Panc1 (cell line): ENCODE results near the gene POTEH. TPM values are rescaled to one million over a fixed set of nuclear protein-coding genes. Genes with fewer than 3 reads are reported as not detected.
"Not testable (repeated sequence)": the region's sequence is repeated elsewhere in the genome, so short reads cannot be mapped to it uniquely, and the experiment has no call there.

Source experiments
- ATAC-seq: fragments of 200-7000 bp; cut with Tn5 transposase; 2 replicates; pipeline ENCODE4 v1.9.1; 2020; ENCODE audit warnings: mild to moderate bottlenecking, moderate library complexity
- BruUV-seq: library from RNA; stranded (reverse); fragments of 400-500 nt; replicated peaks from 2 replicates; lab custom pipeline; 2021; lab: Mats Ljungman, UMichigan
- CTCF ChIA-PET: fragments of 300-600 bp; sonication (Branson Sonifier 250); formaldehyde crosslinking; loops from one replicate; lab custom pipeline; 2022; ENCODE audit warnings: antibody characterized with exemption; lab: Charles Lee
- POLR2A ChIA-PET: fragments of 300-600 bp; sonication (Branson Sonifier 250); formaldehyde crosslinking; loops from one replicate; lab custom pipeline; 2022; ENCODE audit warnings: antibody characterized with exemption; lab: Charles Lee
- DNase-seq: peaks from one replicate; pipeline ENCODE4 v3.0.0-alpha.2; 2010; ENCODE audit warnings: low read depth, low spot score
- H3K27ac ChIP-seq: 2 replicates; pipeline ENCODE4 v1.5.1; 2011; ENCODE audit warnings: mild to moderate bottlenecking, low read length, inconsistent platforms
- H3K27me3 ChIP-seq: fragments of 200-500 bp; sonication (Bioruptor generic); 2 replicates; pipeline ENCODE4 v1.6.0; 2014; ENCODE audit warnings: low read length, inconsistent platforms; ENCODE audit not compliant: control insufficient read depth, insufficient read depth
- H3K36me3 ChIP-seq: fragments of 200-500 bp; sonication (Bioruptor generic); 2 replicates; pipeline ENCODE4 v1.5.1; 2014; ENCODE audit warnings: inconsistent platforms, mild to moderate bottlenecking, low read length, moderate library complexity; ENCODE audit not compliant: control insufficient read depth, insufficient read depth
- H3K4me1 ChIP-seq: 2 replicates; pipeline ENCODE4 v1.5.1; 2011; ENCODE audit warnings: inconsistent platforms, mild to moderate bottlenecking, low read length, moderate library complexity; ENCODE audit not compliant: control insufficient read depth, insufficient read depth
- H3K4me3 ChIP-seq, 2 experiments: 2 replicates each; pipeline ENCODE4 v1.5.1; 2011 to 2012; ENCODE audit warnings: low read depth in 2 of 2, low read length in 2 of 2, mild to moderate bottlenecking in 2 of 2, inconsistent platforms in 1 of 2, moderate library complexity in 1 of 2
- H3K9me3 ChIP-seq: fragments of 200-500 bp; sonication (Bioruptor generic); 2 replicates; pipeline ENCODE4 v1.5.1; 2014; ENCODE audit warnings: low read depth, mild to moderate bottlenecking, inconsistent platforms, low read length, moderate library complexity; ENCODE audit not compliant: control insufficient read depth, insufficient read depth
- in situ Hi-C: cut with HindIII; loops from 2 replicates; pipeline ENCODE4 v1.10.0; 2016; ENCODE audit warnings: low sequenced_read_pairs, low pct_unique_long_range_greater_than_20kb
- intact Hi-C: fragments of 100-400 bp; cut with micrococcal nuclease; formaldehyde crosslinking; loops from one replicate; pipeline ENCODE4 v1.10.0; 2022; ENCODE audit not compliant: unreplicated experiment
- total RNA-seq: library from RNA; stranded (reverse); gene quantifications from one replicate; pipeline ENCODE4 v1.2.1, GENCODE V29; 2021; ENCODE audit not compliant: unreplicated experiment

POTEH gene
- total RNA-seq, 1 experiment from 2014 or later, result not detected

DNA sequence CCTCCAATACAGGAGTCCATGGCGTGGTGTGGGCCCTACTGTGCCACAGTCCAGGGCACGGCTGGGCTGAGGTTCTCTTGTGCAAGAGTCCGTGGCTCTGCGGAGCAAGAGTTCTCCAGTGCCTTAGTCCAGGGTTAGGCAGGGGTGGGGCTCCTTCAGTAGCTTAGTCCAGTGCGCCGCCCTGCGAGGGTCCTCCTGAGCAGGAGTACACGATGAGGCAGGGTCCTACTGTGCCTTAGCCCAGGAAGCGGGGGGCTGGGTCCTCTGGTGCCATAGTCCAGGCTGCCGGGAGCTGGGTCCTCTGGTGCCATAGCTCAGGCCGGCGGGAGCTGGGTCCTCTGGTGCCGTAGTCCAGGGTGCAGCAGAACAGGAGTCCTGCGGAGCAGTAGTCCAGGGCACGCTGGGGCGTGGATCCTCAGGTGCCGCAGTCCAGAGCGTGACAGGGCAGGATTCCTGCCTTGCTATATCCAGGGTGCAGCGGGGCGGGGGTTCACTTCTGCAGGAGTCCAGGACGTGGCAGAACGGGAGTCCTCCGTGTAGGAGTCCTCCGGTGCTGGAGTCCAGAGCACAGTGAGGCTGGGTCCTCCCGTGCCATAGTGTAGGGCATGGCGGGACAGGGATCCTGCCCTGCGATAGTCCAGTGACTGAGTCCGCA, 69.7 kb downstream of the POTEH start:
- intact Hi-C loops, H3K9me3 ChIP-seq, in situ Hi-C loops, POLR2A ChIA-PET, ATAC-seq, CTCF ChIA-PET, DNase-seq, H3K27ac ChIP-seq, H3K27me3 ChIP-seq, BruUV-seq, H3K4me1 ChIP-seq, H3K4me3 ChIP-seq, H3K36me3 ChIP-seq: not testable (repeated sequence)

GRCh38 chr22:15760388-15761150, 70.7 kb downstream of the POTEH start:
- H3K27ac ChIP-seq, H3K4me3 ChIP-seq, BruUV-seq, ATAC-seq, H3K4me1 ChIP-seq, in situ Hi-C loops, H3K36me3 ChIP-seq, POLR2A ChIA-PET, intact Hi-C loops, H3K27me3 ChIP-seq, H3K9me3 ChIP-seq, CTCF ChIA-PET, DNase-seq: not testable (repeated sequence)

- ATAC-seq, result peak; percentile 38; the same call in 1 of the 2 replicates
- BruUV-seq, H3K4me3 ChIP-seq, H3K9me3 ChIP-seq, H3K4me1 ChIP-seq, H3K36me3 ChIP-seq, H3K27ac ChIP-seq, intact Hi-C loops, CTCF ChIA-PET, in situ Hi-C loops, DNase-seq, H3K27me3 ChIP-seq, POLR2A ChIA-PET: not testable (repeated sequence)
Measured at GRCh38 chr22:15761151-15761777, 71.4 kb downstream of the POTEH start.

- H3K4me3 ChIP-seq, H3K27ac ChIP-seq, H3K4me1 ChIP-seq, BruUV-seq, POLR2A ChIA-PET, H3K36me3 ChIP-seq, intact Hi-C loops, DNase-seq, in situ Hi-C loops, H3K27me3 ChIP-seq, H3K9me3 ChIP-seq, ATAC-seq, CTCF ChIA-PET: not testable (repeated sequence)
Measured at GRCh38 chr22:15763559-15763958, 73.7 kb downstream of the POTEH start.

Other genes starting within 250 kb of the POTEH start
- gene OR11H1, start 161.8 kb upstream of the POTEH start, total RNA-seq, result not detected